Measurements from ENCODE around the gene RHBDD1. TPM values are rescaled to one million over a fixed set of nuclear protein-coding genes. Genes with fewer than 3 reads are reported as not detected.

The RHBDD1 gene
- total RNA-seq, 1 donor from 2014 or later, result 27.7 TPM

GRCh38 chr2:226956659-226957058 lies 120.8 kb downstream of the RHBDD1 start:
- no peak overlapping the region for H3K4me3 Mint-ChIP-seq (ENCODE audit: unreplicated experiment)
- no peaks in the 10 kb centered on the region for H3K36me3 Mint-ChIP-seq (ENCODE audit: unreplicated experiment)
- H3K27me3 Mint-ChIP-seq (ENCODE audit: unreplicated experiment), result no peaks in the 10 kb centered on the region
- H3K9me3 Mint-ChIP-seq (ENCODE audit: unreplicated experiment), result peaks cover 9% of the 10 kb centered on the region
- DNase-seq (ENCODE audit: extremely low spot score, unreplicated experiment), result no peak
- TF ChIP-seq CTCF (IDR thresholded peaks at IDR 0.05), result no peak
- H3K27ac Mint-ChIP-seq (ENCODE audit: unreplicated experiment), result no peak overlapping the region
- H3K4me1 Mint-ChIP-seq (ENCODE audit: unreplicated experiment), result no peaks in the 10 kb centered on the region

GRCh38 chr2:226959418-226959817 lies 123.6 kb downstream of the RHBDD1 start:
- DNase-seq (ENCODE audit: extremely low spot score, unreplicated experiment), result no peak
- no peak for TF ChIP-seq CTCF (IDR thresholded peaks at IDR 0.05)
- no peaks in the 10 kb centered on the region for H3K27me3 Mint-ChIP-seq (ENCODE audit: unreplicated experiment)
- peaks cover 9% of the 10 kb centered on the region for H3K9me3 Mint-ChIP-seq (ENCODE audit: unreplicated experiment)
- H3K27ac Mint-ChIP-seq (ENCODE audit: unreplicated experiment), result no peak overlapping the region
- H3K4me3 Mint-ChIP-seq (ENCODE audit: unreplicated experiment), result no peak overlapping the region
- H3K4me1 Mint-ChIP-seq (ENCODE audit: unreplicated experiment), result no peaks in the 10 kb centered on the region
- no peaks in the 10 kb centered on the region for H3K36me3 Mint-ChIP-seq (ENCODE audit: unreplicated experiment)

- no peak for DNase-seq (ENCODE audit: extremely low spot score, unreplicated experiment)
- Mint-ChIP-seq H3K9me3 (ENCODE audit: unreplicated experiment) (peaks cover 4% of the 10 kb centered on the region), H3K36me3 (ENCODE audit: unreplicated experiment) (no peaks in the 10 kb centered on the region), H3K4me3 (ENCODE audit: unreplicated experiment) (no peak overlapping the region), H3K27ac (ENCODE audit: unreplicated experiment) (no peak overlapping the region), H3K27me3 (ENCODE audit: unreplicated experiment) (no peaks in the 10 kb centered on the region), H3K4me1 (ENCODE audit: unreplicated experiment) (no peaks in the 10 kb centered on the region)
- no peak for TF ChIP-seq CTCF (IDR thresholded peaks at IDR 0.05)
These were observed 126.4 kb downstream of the RHBDD1 start for GRCh38 chr2:226962176-226962773.

GRCh38 chr2:226963528-226963927 lies 127.7 kb downstream of the RHBDD1 start:
- Mint-ChIP-seq H3K27ac (ENCODE audit: unreplicated experiment) (no peak overlapping the region), H3K36me3 (ENCODE audit: unreplicated experiment) (no peaks in the 10 kb centered on the region), H3K4me1 (ENCODE audit: unreplicated experiment) (no peaks in the 10 kb centered on the region), H3K4me3 (ENCODE audit: unreplicated experiment) (no peak overlapping the region), H3K27me3 (ENCODE audit: unreplicated experiment) (no peaks in the 10 kb centered on the region), H3K9me3 (ENCODE audit: unreplicated experiment) (no peaks in the 10 kb centered on the region)
- no peak for DNase-seq (ENCODE audit: extremely low spot score, unreplicated experiment)
- no peak for TF ChIP-seq CTCF (IDR thresholded peaks at IDR 0.05)

GRCh38 chr2:226965376-226965775 lies 129.5 kb downstream of the RHBDD1 start:
- no peaks in the 10 kb centered on the region for H3K9me3 Mint-ChIP-seq (ENCODE audit: unreplicated experiment)
- H3K27me3 Mint-ChIP-seq (ENCODE audit: unreplicated experiment), result no peaks in the 10 kb centered on the region
- peaks cover 16% of the 10 kb centered on the region for H3K4me1 Mint-ChIP-seq (ENCODE audit: unreplicated experiment)
- no peak overlapping the region for H3K27ac Mint-ChIP-seq (ENCODE audit: unreplicated experiment)
- no peak for DNase-seq (ENCODE audit: extremely low spot score, unreplicated experiment)
- no peak overlapping the region for H3K4me3 Mint-ChIP-seq (ENCODE audit: unreplicated experiment)
- no peaks in the 10 kb centered on the region for H3K36me3 Mint-ChIP-seq (ENCODE audit: unreplicated experiment)
- TF ChIP-seq CTCF (IDR thresholded peaks at IDR 0.05), result no peak

Data from osteocyte (in vitro differentiated cells).